GM19240 (cell line): ENCODE data around the gene EML6.
"Not testable (repeated sequence)": the region's sequence is repeated elsewhere in the genome, so short reads cannot be mapped to it uniquely, and the experiment has no call there.

Experiments
- DNase-seq: peaks from one replicate; pipeline ENCODE4 v3.0.0; 2011; ENCODE audit warnings: low spot score; ENCODE audit not compliant: insufficient read length

EML6 gene

DNA sequence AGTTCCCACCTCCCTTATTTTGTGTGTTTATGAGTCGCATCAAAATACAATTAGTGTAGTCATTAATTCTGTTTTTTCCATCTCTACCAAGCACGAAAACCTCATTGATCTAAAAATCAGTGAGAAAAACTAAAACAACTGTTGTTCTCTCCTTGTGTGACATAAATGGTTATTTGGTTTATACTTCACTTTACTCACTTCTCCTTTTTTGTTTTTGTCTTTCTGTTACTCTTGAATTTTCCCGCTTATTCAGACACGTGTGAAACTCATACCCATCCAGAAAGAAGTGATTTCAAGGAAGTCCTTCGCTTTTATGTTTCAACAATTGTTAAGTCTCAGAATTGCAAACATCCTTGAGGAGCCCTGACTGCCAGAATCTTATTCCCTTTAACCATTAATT is 121.6 kb downstream of the EML6 start:
- no peak for DNase-seq

GRCh38 chr2:54845514-54845913 is 122.1 kb downstream of the EML6 start:
- no peak for DNase-seq

GRCh38 chr2:54850171-54851122 is 127.0 kb downstream of the EML6 start:
- DNase-seq = no peak

GRCh38 chr2:54853616-54854310 is 130.3 kb downstream of the EML6 start:
- DNase-seq = no peak

DNA sequence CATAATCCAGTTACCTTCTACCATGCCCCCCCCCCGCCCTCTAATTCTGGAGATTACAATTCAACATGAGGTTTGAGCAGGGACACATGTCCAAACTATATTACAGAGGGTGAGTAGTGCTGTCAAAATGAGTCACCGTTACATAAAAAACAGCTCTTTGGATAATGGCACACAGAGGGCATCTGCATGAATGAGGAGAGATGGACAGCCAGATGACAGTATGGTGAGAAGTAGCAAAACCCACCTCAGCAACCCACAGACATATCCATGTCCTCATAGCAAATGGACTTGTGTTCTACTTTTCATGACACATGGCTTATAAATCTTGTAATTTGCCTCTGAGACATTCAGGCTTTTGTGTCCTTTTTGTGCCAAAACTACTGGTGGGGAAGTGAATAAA is 132.0 kb downstream of the EML6 start:
- DNase-seq = no peak

DNA sequence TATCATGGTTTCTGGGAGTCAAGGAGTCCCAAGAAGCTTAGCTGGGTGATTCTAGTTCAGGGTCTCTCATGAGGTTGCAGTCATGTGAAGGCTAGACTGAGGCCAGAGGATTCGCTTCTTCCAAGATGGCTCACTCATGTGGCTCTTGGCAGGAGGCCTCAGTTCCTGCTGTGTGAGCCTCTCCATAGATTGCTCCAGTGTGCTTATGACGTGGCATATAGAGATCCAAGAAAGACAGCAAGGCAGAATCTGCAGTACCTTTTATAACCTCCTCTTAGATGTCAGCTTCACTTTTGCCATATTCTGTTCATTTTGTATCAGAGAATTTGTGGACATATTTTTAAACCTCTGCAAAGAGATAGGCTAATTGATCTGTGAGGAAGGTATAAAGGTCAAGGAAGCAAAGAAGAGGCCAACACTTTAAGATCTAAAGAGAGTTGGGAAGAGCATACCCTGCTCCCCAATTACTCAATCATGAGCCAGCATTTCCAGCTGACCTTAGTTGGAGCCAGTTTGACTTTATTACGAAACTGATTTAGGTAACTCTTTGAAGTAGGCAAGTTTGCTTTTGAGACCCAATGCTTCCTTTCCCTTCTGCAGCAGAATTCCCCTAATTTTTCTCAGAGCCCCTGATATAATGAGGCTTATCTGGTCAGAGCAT is 134.7 kb downstream of the EML6 start:
- no peak for DNase-seq

- no peak for DNase-seq
Observed at GRCh38 chr2:54859416-54859815, 136.0 kb downstream of the EML6 start.

DNA sequence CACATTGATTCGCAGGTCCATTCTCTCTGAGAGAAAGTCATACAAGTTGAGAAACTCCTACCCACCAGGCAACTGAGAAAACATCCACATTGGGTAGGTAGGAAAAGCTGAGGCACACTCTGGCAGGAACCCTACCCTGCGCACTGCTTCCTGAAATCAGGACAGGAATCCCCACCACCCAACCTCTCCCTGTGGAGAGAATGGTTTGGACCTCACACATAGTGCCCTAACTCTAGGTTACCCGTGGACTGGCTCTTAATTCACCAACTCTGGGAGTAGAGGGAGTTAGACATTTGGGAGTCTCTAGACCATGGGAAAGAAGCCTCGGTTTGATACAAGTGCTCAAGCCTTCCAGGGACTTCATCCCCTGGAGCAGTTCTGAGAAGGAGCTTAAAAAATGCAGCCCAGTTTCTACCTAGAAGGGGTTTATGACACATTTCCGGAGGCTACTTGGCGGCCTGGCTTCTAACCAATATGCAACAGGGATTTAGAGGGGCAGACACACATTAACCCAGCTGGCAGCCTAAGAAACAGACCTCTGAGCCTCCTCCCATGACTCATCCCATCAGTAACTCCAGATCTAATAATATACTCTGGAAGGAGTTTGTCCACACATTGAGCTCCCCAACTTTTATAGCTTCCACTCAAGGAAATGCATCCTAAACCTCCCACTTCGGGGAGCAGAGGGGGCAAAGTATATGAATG is 136.7 kb downstream of the EML6 start:
- DNase-seq = no peak

GRCh38 chr2:54862229-54862628 is 138.8 kb downstream of the EML6 start:
- no peak for DNase-seq

DNA sequence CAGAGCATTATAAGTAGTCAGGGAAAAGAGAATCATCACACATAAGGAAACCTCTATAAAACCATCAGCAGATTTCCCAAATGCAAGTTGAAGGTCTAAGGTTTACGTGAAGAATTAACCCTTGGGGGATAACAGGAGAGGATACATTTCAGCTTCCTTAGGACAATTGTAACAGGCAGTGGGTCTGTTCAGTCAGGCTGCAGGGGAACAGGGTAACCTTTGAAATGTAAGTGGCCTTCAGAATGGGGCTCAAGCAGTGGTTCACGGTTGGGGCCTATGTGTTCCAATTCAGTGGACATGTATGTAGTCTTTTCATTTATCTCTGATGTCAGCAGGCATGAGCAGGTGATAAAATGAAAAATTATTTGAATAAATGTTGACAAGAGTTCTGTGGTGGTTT is 139.3 kb downstream of the EML6 start:
- DNase-seq = no peak

- DNase-seq = no peak
Observed at GRCh38 chr2:54863660-54864059, 140.2 kb downstream of the EML6 start.

DNA sequence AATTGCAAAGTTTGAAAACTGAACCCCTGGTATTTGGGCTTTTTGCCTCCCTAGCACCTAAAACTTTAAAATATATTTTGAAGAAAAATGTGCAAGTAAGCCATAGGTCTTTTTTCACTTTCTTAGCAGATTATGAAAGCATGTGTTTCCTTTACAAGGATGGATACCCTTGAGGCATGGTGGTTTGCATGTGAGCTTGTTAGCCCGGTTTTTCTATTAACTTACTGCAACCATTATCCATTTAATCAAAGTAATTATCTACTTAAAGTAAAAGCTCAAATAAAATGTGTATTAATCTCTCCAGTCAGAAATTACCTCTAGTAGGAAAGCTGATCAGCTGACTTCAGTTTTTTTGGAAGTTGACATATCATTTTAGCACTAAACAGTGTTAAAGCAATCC is 140.6 kb downstream of the EML6 start:
- no peak for DNase-seq

DNA sequence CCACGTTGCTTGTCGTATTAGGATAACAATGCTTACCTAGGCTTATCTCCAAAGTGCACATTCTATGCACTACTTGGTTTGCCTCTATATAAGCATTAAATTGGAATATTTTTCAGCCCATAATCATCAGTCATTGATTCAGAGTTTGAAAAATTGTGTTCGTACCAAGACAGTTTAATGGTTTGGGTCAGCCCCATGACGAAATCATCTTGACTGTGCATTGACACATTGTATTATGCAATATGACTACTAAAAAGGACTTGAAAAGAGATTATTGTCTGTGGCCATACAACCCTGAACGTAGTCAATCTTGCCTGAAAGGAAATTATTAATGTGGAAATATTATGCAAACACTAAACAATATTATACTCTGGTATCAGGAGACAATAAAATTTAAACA is 141.3 kb downstream of the EML6 start:
- DNase-seq = no peak

GRCh38 chr2:54866179-54866578 is 142.7 kb downstream of the EML6 start:
- no peak for DNase-seq

- DNase-seq = peak; percentile 5
Observed at GRCh38 chr2:54866868-54867267, 143.4 kb downstream of the EML6 start.

DNA sequence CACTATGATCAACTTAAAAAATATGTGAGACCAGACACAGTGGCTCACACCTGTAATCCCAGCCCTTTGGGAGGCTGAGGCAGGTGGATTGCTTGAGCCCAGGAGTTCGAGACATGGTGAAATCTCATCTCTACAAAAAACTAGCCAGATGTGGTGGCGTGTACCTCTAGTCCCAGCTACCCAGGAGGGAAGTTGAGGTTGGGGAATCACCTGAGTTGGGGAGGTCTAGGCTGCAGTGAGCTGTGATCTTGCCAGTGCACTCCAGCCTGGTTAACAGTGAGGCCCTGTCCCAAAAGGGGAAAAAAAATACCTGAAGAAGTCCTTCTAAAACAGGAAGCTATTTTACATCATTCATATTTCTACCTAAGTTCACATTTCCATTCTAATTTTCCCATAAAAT is 144.0 kb downstream of the EML6 start:
- no peak for DNase-seq

- DNase-seq = no peak
Observed at GRCh38 chr2:54871457-54872107, 148.1 kb downstream of the EML6 start.

DNA sequence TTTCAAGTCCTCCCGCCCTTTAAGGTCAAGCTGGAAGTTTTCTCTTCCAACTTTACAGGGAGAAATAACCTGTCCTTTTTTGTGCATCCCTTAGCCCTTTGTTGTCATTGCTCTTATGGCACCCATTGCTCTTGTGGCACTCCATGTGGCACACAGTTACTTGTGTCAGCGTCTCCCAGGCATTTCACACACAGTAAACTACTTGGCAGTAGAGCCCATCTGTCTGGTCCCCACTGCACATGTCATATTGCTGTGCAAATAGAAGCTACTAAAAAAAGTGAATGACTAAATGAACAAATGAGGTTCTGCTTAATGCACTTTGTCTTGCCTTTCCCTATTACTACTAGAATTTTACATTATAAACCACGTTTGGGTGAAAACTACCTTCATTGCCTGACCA is 149.3 kb downstream of the EML6 start:
- DNase-seq = no peak

DNA sequence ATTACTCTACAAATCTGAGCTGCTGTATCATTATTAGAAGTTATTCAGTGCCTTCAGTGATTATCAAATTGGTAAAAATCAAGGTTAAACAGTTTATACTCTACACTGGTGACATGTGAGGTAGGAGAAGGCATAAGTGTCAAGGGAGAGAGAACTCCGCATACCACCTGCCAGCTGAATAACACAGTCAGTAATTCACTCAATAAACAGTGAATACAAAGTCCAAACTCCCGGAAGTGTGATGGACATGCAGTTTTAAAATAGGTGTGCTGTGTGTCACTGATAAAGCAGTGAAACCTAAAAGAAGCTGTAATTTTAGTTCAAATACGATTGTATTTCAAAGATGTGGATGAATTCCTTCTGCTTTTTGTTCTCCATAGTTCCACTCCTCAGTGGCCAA is 149.8 kb downstream of the EML6 start:
- DNase-seq = not testable (repeated sequence)

GRCh38 chr2:54876764-54877163 is 153.3 kb downstream of the EML6 start:
- no peak for DNase-seq

DNA sequence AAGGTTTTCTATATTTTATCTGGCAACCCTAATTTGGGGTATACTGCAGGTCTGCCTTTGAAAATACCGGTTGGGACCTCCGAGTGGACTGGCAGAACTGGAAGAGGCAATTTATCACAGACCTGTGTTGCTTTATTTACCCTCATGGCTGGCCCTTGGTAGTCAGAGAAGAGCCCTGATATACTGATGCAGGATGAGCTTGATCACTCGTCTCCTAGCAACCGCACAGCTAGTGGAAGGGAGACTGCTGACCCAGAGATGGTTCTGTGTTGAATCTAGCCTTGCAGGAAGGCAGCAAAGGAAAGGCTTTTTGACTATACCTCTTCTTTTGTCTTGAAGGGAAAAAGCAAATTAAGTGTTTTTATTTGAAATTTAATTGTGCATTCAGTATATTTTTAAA is 154.7 kb downstream of the EML6 start:
- no peak for DNase-seq
